K562 (cell line): ENCODE data around the gene GALNT12. TPM values are rescaled to one million over a fixed set of nuclear protein-coding genes. Genes with fewer than 3 reads are reported as not detected.

Experiments
- ATAC-seq: fragments of 200-7000 bp; cut with Tn5 transposase; 3 replicates; pipeline ENCODE4 v1.9.1; 2020; ENCODE audit warnings: moderate library complexity
- BruUV-seq: library from RNA; stranded (reverse); fragments of 400-500 nt; replicated peaks from 2 replicates; lab custom pipeline; 2021; lab: Mats Ljungman, UMichigan
- CTCF ChIA-PET: fragments of 300-600 bp; formaldehyde crosslinking; extraction: SDS; loops from one replicate; lab custom pipeline; 2021; ENCODE audit warnings: low intra/inter-chr PET ratio; lab: Yijun Ruan, JAX
- POLR2A ChIA-PET: fragments of 300-600, 350-650 bp; sonication (Branson Sonifier 250); formaldehyde crosslinking; extraction: SDS; loops from one replicate; lab custom pipeline; 2021; ENCODE audit warnings: antibody characterized with exemption, inconsistent platforms; lab: Yijun Ruan, JAX
- DNase-seq, 4 experiments: peaks; one replicate each; pipeline versions ENCODE4 v3.0.0 to v3.0.0-alpha.2; 2011 to 2018; ENCODE audit warnings: low spot score in 3 of 4, mixed read lengths in 3 of 4; ENCODE audit errors: extremely low read depth in 1 of 4
- FAIRE-seq: peaks from 2 replicates; lab custom pipeline; 2011; peaks lifted over from hg19 to GRCh38; lab: Jason Lieb, UNC
- H2AFZ ChIP-seq: 2 replicates; pipeline ENCODE4 v1.6.0; 2011; ENCODE audit warnings: low read depth, low read length, control low read depth, inconsistent platforms
- H3K27ac ChIP-seq: fragments of 200-600 bp; 3 replicates; pipeline ENCODE4 v1.8.0; 2011; ENCODE audit warnings: low read depth, mild to moderate bottlenecking, control low read depth, inconsistent platforms, low read length, moderate library complexity, mixed read lengths; ENCODE audit errors: extremely low read depth
- H3K27me3 ChIP-seq, 2 experiments: fragments of 300-600 bp in 1 of 2; 2 replicates in 1 of 2; 3 replicates in 1 of 2; pipeline versions ENCODE4 v1.6.0 to v1.8.0; 2011; ENCODE audit warnings: inconsistent platforms in 2 of 2, low read length in 2 of 2, mild to moderate bottlenecking in 1 of 2, mixed read lengths in 1 of 2, moderate library complexity in 1 of 2; ENCODE audit not compliant: control insufficient read depth in 2 of 2, insufficient read depth in 2 of 2
- H3K36me3 ChIP-seq: fragments of 300-600 bp; 3 replicates; pipeline ENCODE4 v1.8.0; 2011; ENCODE audit warnings: mild to moderate bottlenecking, low read length, inconsistent platforms; ENCODE audit not compliant: control insufficient read depth, insufficient read depth
- H3K4me1 ChIP-seq, 2 experiments: fragments of 200-600 bp in 1 of 2; replicated peaks in 1 of 2; 2 replicates in 1 of 2; 3 replicates in 1 of 2; pipeline versions ENCODE4 v1.5.1 to v1.8.0; 2011; ENCODE audit warnings: inconsistent platforms in 2 of 2, low read length in 2 of 2, mild to moderate bottlenecking in 1 of 2, mixed read lengths in 1 of 2, moderate library complexity in 1 of 2; ENCODE audit not compliant: control insufficient read depth in 2 of 2, insufficient read depth in 2 of 2
- H3K4me2 ChIP-seq: 2 replicates; pipeline ENCODE4 v1.6.1; 2011; ENCODE audit warnings: low read length, control low read depth, inconsistent platforms, mixed read lengths; ENCODE audit not compliant: insufficient read depth
- H3K4me3 ChIP-seq: fragments of 200-600 bp; sonication (generic), shearing (Covaris generic); 2 replicates; pipeline ENCODE4 v1.5.1; 2016; ENCODE audit warnings: control low read depth, inconsistent platforms
- H3K79me2 ChIP-seq: fragments of 200-600 bp; 3 replicates; pipeline ENCODE4 v1.8.0; 2011; ENCODE audit warnings: low read length, inconsistent platforms; ENCODE audit not compliant: control insufficient read depth, insufficient read depth
- H3K9ac ChIP-seq, 2 experiments: 2 replicates each; pipeline versions ENCODE4 v1.6.0 to v1.6.1; 2011; ENCODE audit warnings: low read depth in 2 of 2, low read length in 2 of 2, control low read depth in 1 of 2, inconsistent platforms in 1 of 2, mild to moderate bottlenecking in 1 of 2, mixed read lengths in 1 of 2; ENCODE audit not compliant: insufficient read depth in 1 of 2
- H3K9me1 ChIP-seq: one replicate; pipeline ENCODE4 v1.6.0; 2011; ENCODE audit warnings: inconsistent platforms, mild to moderate bottlenecking, low read length, moderate library complexity; ENCODE audit not compliant: control insufficient read depth, insufficient read depth
- H3K9me3 ChIP-seq: replicated peaks from 2 replicates; pipeline ENCODE4 v1.5.1; 2011; ENCODE audit warnings: low read depth, low read length, inconsistent platforms; ENCODE audit not compliant: control insufficient read depth, insufficient read depth
- H4K20me1 ChIP-seq: replicated peaks from 2 replicates; pipeline ENCODE4 v1.6.1; 2011; ENCODE audit warnings: low read length, inconsistent platforms, mixed read lengths; ENCODE audit not compliant: control insufficient read depth, insufficient read depth
- ARID2 ChIP-seq: fragments of 450-650 bp; IDR thresholded peaks from 2 replicates; pipeline ENCODE4 v1.6.1; 2017; ENCODE audit warnings: antibody characterized with exemption, mild to moderate bottlenecking
- CC2D1A ChIP-seq: fragments of 450-650 bp; IDR thresholded peaks from 2 replicates; pipeline ENCODE4 v1.6.1; 2017; ENCODE audit warnings: mild to moderate bottlenecking
- FOXP1 ChIP-seq: sonication (generic); formaldehyde crosslinking; IDR thresholded peaks from 2 replicates; pipeline ENCODE4 v1.8.0; 2022; ENCODE audit warnings: mild to moderate bottlenecking, missing genetic modification reagents
- JUN ChIP-seq, 2 experiments: sonication (generic) in 1 of 2; formaldehyde crosslinking in 1 of 2; IDR thresholded peaks; 2 replicates each; pipeline versions ENCODE4 v1.6.1 to v1.8.0; 2012 to 2022; ENCODE audit warnings: borderline replicate concordance in 2 of 2, mild to moderate bottlenecking in 2 of 2, improper control_type of control experiment in 1 of 2, low read depth in 1 of 2, low read length in 1 of 2, missing genetic modification reagents in 1 of 2
- JUND ChIP-seq, 2 experiments: IDR thresholded peaks; 2 replicates in 1 of 2; 3 replicates in 1 of 2; pipeline ENCODE4 v1.6.1; 2011; ENCODE audit warnings: borderline replicate concordance in 2 of 2, low read depth in 2 of 2, low read length in 2 of 2, improper control_type of control experiment in 1 of 2, missing biosample characterization in 1 of 2, missing genetic modification characterization in 1 of 2, missing genetic modification reagents in 1 of 2
- KLF6 ChIP-seq: fragments of 250-450 bp; sonication (Bioruptor Pico); IDR thresholded peaks from 2 replicates; pipeline ENCODE4 v1.4.0; 2020; ENCODE audit warnings: mild to moderate bottlenecking, moderate library complexity, borderline replicate concordance
- MXI1 ChIP-seq: IDR thresholded peaks from 2 replicates; pipeline ENCODE4 v1.6.1; 2011; ENCODE audit warnings: low read depth, mild to moderate bottlenecking, improper control_type of control experiment, low read length
- SMC3 ChIP-seq: conservative IDR thresholded peaks from 2 replicates; pipeline ENCODE4 v1.6.1; 2011; ENCODE audit warnings: low read depth, low read length, improper control_type of control experiment; ENCODE audit not compliant: insufficient read depth
- WGBS: fragments of 100-300 bp; shearing (Covaris generic); methylation state at CpG from one replicate; pipeline ENCODE4 v1.1.6; 2016; ENCODE audit warnings: low coverage, mixed read lengths; ENCODE audit not compliant: insufficient coverage; ENCODE audit errors: missing lambda C conversion rate; 5-methylcytosine and 5-hydroxymethylcytosine counted together
- in situ Hi-C: fragments of 300-500 bp; cut with MboI; formaldehyde crosslinking; loops from 4 replicates; pipeline ENCODE4 v1.15.0; 2018; ENCODE audit warnings: inconsistent platforms, mixed read lengths
- intact Hi-C: fragments of 100-400 bp; cut with micrococcal nuclease; formaldehyde crosslinking; loops from 2 replicates; pipeline ENCODE4 v1.14.2; 2022
- polyA plus RNA-seq, 8 experiments: library from polyadenylated mRNA; depleted of rRNA in 4 of 8; stranded (reverse) in 5 of 8; unstranded in 3 of 8; fragments of >200 nt; fragmentation: Nextera tagmentation in 2 of 8; fragmentation: Illumina TruSeq in 1 of 8; extraction: Ambion mirVana in 2 of 8; extraction: Trizol in 1 of 8; gene quantifications; 2 replicates each; pipeline versions ENCODE4 v1.2.1 to v1.2.3, GENCODE V29; 2011 to 2014; ENCODE audit warnings: inconsistent platforms in 1 of 8, missing spikeins in 1 of 8
- total RNA-seq, 7 experiments: library from RNA; depleted of rRNA in 6 of 7; stranded (reverse); fragments of >200 nt in 6 of 7; fragmentation: Illumina TruSeq in 2 of 7; extraction: Trizol in 2 of 7; gene quantifications; 2 replicates each; pipeline versions ENCODE4 v1.2.1 to v1.2.3, GENCODE V29; 2011 to 2021; ENCODE audit warnings: low replicate concordance in 1 of 7
- TF ChIP-seq, protein P1 (sequence below), 3 experiments: IDR thresholded peaks in 2 of 3; conservative IDR thresholded peaks in 1 of 3; 2 replicates each; pipeline ENCODE4 v1.5.1; 2011 to 2012; ENCODE audit warnings: low read length in 3 of 3, mild to moderate bottlenecking in 3 of 3, control low read depth in 2 of 3, improper control_type of control experiment in 1 of 3, inconsistent platforms in 1 of 3, low read depth in 1 of 3, mixed read lengths in 1 of 3, moderate library complexity in 1 of 3; ENCODE audit not compliant: insufficient read depth in 2 of 3
- TF ChIP-seq, protein P2 (sequence below): fragments of 250-450 bp; sonication (Bioruptor Pico); IDR thresholded peaks from 2 replicates; pipeline ENCODE4 v1.5.0; 2021
- TF ChIP-seq, protein P3 (sequence below): fragments of 200-800 bp; sonication (Bioruptor generic); IDR thresholded peaks from 2 replicates; pipeline ENCODE4 v1.6.1; 2016; ENCODE audit warnings: missing genetic modification characterization, missing compliant biosample characterization

GALNT12 gene
- total and polyA plus RNA-seq, 9 of the 15 experiments (the other 6 are each of a cell fraction or from before 2014, with no cell fraction given) = 29.7 to 82.9 (median 44.2) TPM

GRCh38 chr9:98860871-98861293 is 53.4 kb downstream of the GALNT12 start:
- intact Hi-C loops = loop anchor here (1.0 to 2.0 kb wide), 4 partner anchors 44 to 279 kb away; no protein-coding TSS in a partner anchor
- ATAC-seq = peak; percentile 89
- in situ Hi-C loops = no loop called here
- TF ChIP-seq, protein P1, sequence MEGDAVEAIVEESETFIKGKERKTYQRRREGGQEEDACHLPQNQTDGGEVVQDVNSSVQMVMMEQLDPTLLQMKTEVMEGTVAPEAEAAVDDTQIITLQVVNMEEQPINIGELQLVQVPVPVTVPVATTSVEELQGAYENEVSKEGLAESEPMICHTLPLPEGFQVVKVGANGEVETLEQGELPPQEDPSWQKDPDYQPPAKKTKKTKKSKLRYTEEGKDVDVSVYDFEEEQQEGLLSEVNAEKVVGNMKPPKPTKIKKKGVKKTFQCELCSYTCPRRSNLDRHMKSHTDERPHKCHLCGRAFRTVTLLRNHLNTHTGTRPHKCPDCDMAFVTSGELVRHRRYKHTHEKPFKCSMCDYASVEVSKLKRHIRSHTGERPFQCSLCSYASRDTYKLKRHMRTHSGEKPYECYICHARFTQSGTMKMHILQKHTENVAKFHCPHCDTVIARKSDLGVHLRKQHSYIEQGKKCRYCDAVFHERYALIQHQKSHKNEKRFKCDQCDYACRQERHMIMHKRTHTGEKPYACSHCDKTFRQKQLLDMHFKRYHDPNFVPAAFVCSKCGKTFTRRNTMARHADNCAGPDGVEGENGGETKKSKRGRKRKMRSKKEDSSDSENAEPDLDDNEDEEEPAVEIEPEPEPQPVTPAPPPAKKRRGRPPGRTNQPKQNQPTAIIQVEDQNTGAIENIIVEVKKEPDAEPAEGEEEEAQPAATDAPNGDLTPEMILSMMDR (IDR thresholded peaks at IDR 0.05 in 2 of 3, conservative IDR thresholded peaks at IDR 0.05 in 1 of 3; ENCODE audit: insufficient read depth in 2 of 3, low read depth in 1 of 3, low read length in 3 of 3) = peak; percentile 70 to 84 (median 75)
- peak; percentile 51 for TF ChIP-seq JUND (IDR thresholded peaks at IDR 0.05; ENCODE audit: borderline replicate concordance, low read depth, low read length)
- 0 out of 3 replicates have a peak, but pooled peaks have one; percentile 29 for TF ChIP-seq JUND (tag; IDR thresholded peaks at IDR 0.05; ENCODE audit: borderline replicate concordance, low read depth, low read length)
- peak; percentile 70 for TF ChIP-seq SMC3
- no peak for TF ChIP-seq MXI1
- 0 out of 2 replicates have a peak, but pooled peaks have one; percentile 60 for TF ChIP-seq ARID2
- TF ChIP-seq, protein P2, sequence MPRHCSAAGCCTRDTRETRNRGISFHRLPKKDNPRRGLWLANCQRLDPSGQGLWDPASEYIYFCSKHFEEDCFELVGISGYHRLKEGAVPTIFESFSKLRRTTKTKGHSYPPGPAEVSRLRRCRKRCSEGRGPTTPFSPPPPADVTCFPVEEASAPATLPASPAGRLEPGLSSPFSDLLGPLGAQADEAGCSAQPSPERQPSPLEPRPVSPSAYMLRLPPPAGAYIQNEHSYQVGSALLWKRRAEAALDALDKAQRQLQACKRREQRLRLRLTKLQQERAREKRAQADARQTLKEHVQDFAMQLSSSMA (CRISPR knock-in tag) = no peak
- TF ChIP-seq, protein P3, sequence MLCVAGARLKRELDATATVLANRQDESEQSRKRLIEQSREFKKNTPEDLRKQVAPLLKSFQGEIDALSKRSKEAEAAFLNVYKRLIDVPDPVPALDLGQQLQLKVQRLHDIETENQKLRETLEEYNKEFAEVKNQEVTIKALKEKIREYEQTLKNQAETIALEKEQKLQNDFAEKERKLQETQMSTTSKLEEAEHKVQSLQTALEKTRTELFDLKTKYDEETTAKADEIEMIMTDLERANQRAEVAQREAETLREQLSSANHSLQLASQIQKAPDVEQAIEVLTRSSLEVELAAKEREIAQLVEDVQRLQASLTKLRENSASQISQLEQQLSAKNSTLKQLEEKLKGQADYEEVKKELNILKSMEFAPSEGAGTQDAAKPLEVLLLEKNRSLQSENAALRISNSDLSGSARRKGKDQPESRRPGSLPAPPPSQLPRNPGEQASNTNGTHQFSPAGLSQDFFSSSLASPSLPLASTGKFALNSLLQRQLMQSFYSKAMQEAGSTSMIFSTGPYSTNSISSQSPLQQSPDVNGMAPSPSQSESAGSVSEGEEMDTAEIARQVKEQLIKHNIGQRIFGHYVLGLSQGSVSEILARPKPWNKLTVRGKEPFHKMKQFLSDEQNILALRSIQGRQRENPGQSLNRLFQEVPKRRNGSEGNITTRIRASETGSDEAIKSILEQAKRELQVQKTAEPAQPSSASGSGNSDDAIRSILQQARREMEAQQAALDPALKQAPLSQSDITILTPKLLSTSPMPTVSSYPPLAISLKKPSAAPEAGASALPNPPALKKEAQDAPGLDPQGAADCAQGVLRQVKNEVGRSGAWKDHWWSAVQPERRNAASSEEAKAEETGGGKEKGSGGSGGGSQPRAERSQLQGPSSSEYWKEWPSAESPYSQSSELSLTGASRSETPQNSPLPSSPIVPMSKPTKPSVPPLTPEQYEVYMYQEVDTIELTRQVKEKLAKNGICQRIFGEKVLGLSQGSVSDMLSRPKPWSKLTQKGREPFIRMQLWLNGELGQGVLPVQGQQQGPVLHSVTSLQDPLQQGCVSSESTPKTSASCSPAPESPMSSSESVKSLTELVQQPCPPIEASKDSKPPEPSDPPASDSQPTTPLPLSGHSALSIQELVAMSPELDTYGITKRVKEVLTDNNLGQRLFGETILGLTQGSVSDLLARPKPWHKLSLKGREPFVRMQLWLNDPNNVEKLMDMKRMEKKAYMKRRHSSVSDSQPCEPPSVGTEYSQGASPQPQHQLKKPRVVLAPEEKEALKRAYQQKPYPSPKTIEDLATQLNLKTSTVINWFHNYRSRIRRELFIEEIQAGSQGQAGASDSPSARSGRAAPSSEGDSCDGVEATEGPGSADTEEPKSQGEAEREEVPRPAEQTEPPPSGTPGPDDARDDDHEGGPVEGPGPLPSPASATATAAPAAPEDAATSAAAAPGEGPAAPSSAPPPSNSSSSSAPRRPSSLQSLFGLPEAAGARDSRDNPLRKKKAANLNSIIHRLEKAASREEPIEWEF (CRISPR knock-in tag) = no peak
- TF ChIP-seq JUN (IDR thresholded peaks at IDR 0.05; ENCODE audit: borderline replicate concordance, low read depth, low read length) = peak; percentile 31; the same call in 1 of the 2 replicates
- TF ChIP-seq JUN (CRISPR knock-in tag; IDR thresholded peaks at IDR 0.05; ENCODE audit: borderline replicate concordance) = no peak
- no peak for TF ChIP-seq KLF6 (CRISPR knock-in tag)
- peak; percentile 70; the same call in 1 of the 2 replicates for TF ChIP-seq CC2D1A
- 0 out of 2 replicates have a peak, but pooled peaks have one; percentile 25 for TF ChIP-seq FOXP1

More at GRCh38 chr9:98860871-98861293, 53.4 kb downstream of the GALNT12 start:
- Histone ChIP-seq H3K4me1 (peaks cover 0 to 13% of the 10 kb centered on the region in 2 experiments; a peak in 3 of 5 replicates), H3K9me1 (no peaks in the 10 kb centered on the region), H3K9ac (no peak overlapping the region), H3K36me3 (no peaks in the 10 kb centered on the region), H4K20me1 (no peaks in the 10 kb centered on the region), H2AFZ (peak overlapping the region; percentile 54; the same call in 1 of the 2 replicates), H3K27me3 (no peaks in the 10 kb centered on the region), H3K4me2 (no peak overlapping the region), H3K4me3 (no peak overlapping the region), H3K9me3 (peaks cover 3% of the 10 kb centered on the region), H3K27ac (no peak overlapping the region), H3K79me2 (no peaks in the 10 kb centered on the region)
- BruUV-seq = no TSS peak
- POLR2A ChIA-PET = interaction anchor here (0.8 kb wide), 1 partner anchor 10 kb away, joined by 3 read pairs; no protein-coding TSS in a partner anchor
- DNase-seq (peak in 2 of 4 experiments; percentile 60 to 66), FAIRE-seq (peak; percentile 91)
- CTCF ChIA-PET = interaction anchor here (0.7 to 2.0 kb wide), 3 partner anchors 114 to 280 kb away, joined by 4 to 14 read pairs (median 5); no protein-coding TSS in a partner anchor
- 16% methylated on average over 5 of the region's 5 CpGs for WGBS
